Brain microvascular endothelial cell (primary cell): ENCODE results near the gene FBXL16.

Experiments
- DNase-seq: peaks from one replicate; pipeline ENCODE4 v3.0.0-alpha.2; 2020
- H3K27ac ChIP-seq: fragments of 250-450 bp; sonication (Bioruptor Pico); 2 replicates; pipeline ENCODE4 v1.5.1; 2020; ENCODE audit warnings: mild to moderate bottlenecking, moderate library complexity
- H3K27me3 ChIP-seq: fragments of 250-450 bp; sonication (Bioruptor Pico); replicated peaks from 2 replicates; pipeline ENCODE4 v1.5.1; 2020; ENCODE audit warnings: mild to moderate bottlenecking
- H3K36me3 ChIP-seq: fragments of 250-450 bp; sonication (Bioruptor Pico); replicated peaks from 2 replicates; pipeline ENCODE4 v1.5.1; 2020; ENCODE audit warnings: mild to moderate bottlenecking
- H3K4me3 ChIP-seq: 2 replicates; pipeline ENCODE4 v1.5.1; 2011; ENCODE audit warnings: low read depth, mild to moderate bottlenecking, control low read depth, low read length, moderate library complexity
- CTCF ChIP-seq: IDR thresholded peaks from 2 replicates; pipeline ENCODE4 v1.5.1; 2011; ENCODE audit warnings: low read depth, mild to moderate bottlenecking, moderate library complexity, low read length, control low read depth, inconsistent platforms; ENCODE audit errors: missing control alignments
- in situ Hi-C: cut with HindIII; loops from 2 replicates; pipeline ENCODE4 v1.10.0; 2017; ENCODE audit warnings: low sequenced_read_pairs, low pct_ligation_motif_present

Gene FBXL16

GRCh38 chr16:660459-661183, 45.0 kb downstream of the FBXL16 start:
- peak; percentile 65 for TF ChIP-seq CTCF
- no peak overlapping the region for H3K27ac ChIP-seq
- peak overlapping the region; percentile 26 for H3K4me3 ChIP-seq
- peaks cover 8% of the 10 kb centered on the region for H3K36me3 ChIP-seq
- peak; percentile 63 for DNase-seq
- in situ Hi-C loops = no loop called here
- no peaks in the 10 kb centered on the region for H3K27me3 ChIP-seq

- Histone ChIP-seq H3K27me3 (no peaks in the 10 kb centered on the region), H3K27ac (no peak overlapping the region), H3K4me3 (no peak overlapping the region), H3K36me3 (peaks cover 8% of the 10 kb centered on the region)
- TF ChIP-seq CTCF = no peak
- DNase-seq = no peak
- in situ Hi-C loops = no loop called here
Measured at GRCh38 chr16:660132-660458, 45.5 kb downstream of the FBXL16 start.

GRCh38 chr16:659618-660017, 46.0 kb downstream of the FBXL16 start:
- in situ Hi-C loops = no loop called here
- Histone ChIP-seq H3K36me3 (peaks cover 8% of the 10 kb centered on the region), H3K4me3 (no peak overlapping the region), H3K27me3 (no peaks in the 10 kb centered on the region), H3K27ac (no peak overlapping the region)
- no peak for TF ChIP-seq CTCF
- no peak for DNase-seq

- TF ChIP-seq CTCF = peak; percentile 37
- no peaks in the 10 kb centered on the region for H3K27me3 ChIP-seq
- in situ Hi-C loops = no loop called here
- no peak overlapping the region for H3K4me3 ChIP-seq
- DNase-seq = no peak
- peaks cover 8% of the 10 kb centered on the region for H3K36me3 ChIP-seq
- no peak overlapping the region for H3K27ac ChIP-seq
Measured at GRCh38 chr16:658679-659571, 46.7 kb downstream of the FBXL16 start.

GRCh38 chr16:657487-657886, 48.1 kb downstream of the FBXL16 start:
- H3K4me3 ChIP-seq = no peak overlapping the region
- no peaks in the 10 kb centered on the region for H3K27me3 ChIP-seq
- H3K27ac ChIP-seq = no peak overlapping the region
- H3K36me3 ChIP-seq = peaks cover 8% of the 10 kb centered on the region
- in situ Hi-C loops = no loop called here
- DNase-seq = no peak
- TF ChIP-seq CTCF = no peak
